ENCODE data around the gene PRKN. TPM values are rescaled to one million over a fixed set of nuclear protein-coding genes. Genes with fewer than 3 reads are reported as not detected.

Gene PRKN
- total RNA-seq, 2 donors from 2014 or later: 6.7 to 8.2 TPM

GRCh38 chr6:161481786-161482516 is 1245.6 kb downstream of the PRKN start:
- no peaks in the 10 kb centered on the region for H3K36me3 ChIP-seq (replicated peaks in 1 of 2; ENCODE audit: insufficient read depth in 1 of 2, low read depth in 2 of 2)
- no peaks in the 10 kb centered on the region for H3K27me3 ChIP-seq
- no peak overlapping the region for H3K4me3 ChIP-seq
- H3K4me1 ChIP-seq: peaks cover 6% of the 10 kb centered on the region
- peak; percentile 47 for ATAC-seq
- intact Hi-C loops (cut with DNase I): no loop called here
- 56 to 57% methylated on average over 3 of the region's 3 CpGs for WGBS, 2 donors
- TF ChIP-seq POLR2A (IDR thresholded peaks at IDR 0.05): no peak
- no peak for TF ChIP-seq CTCF (IDR thresholded peaks at IDR 0.05)
- H3K27ac ChIP-seq: peak overlapping the region in 3 of 4 donors; percentile 1 to 42 (median 28)
- peak in 2 of 4 donors; percentile 21 to 23 for DNase-seq
- no peaks in the 10 kb centered on the region for H3K9me3 ChIP-seq

GRCh38 chr6:161480421-161481155 is 1247.0 kb downstream of the PRKN start:
- intact Hi-C loops (cut with DNase I): no loop called here
- ATAC-seq: no peak
- Histone ChIP-seq H3K4me1 (peaks cover 6% of the 10 kb centered on the region), H3K9me3 (no peaks in the 10 kb centered on the region), H3K4me3 (no peak overlapping the region), H3K36me3 (replicated peaks in 1 of 2; ENCODE audit: insufficient read depth in 1 of 2, low read depth in 2 of 2) (no peaks in the 10 kb centered on the region), H3K27me3 (no peaks in the 10 kb centered on the region), H3K27ac (no peak overlapping the region)
- DNase-seq: no peak
- TF ChIP-seq CTCF (IDR thresholded peaks at IDR 0.05) (no peak), POLR2A (IDR thresholded peaks at IDR 0.05) (no peak)
- whole genome bisulfite sequencing, 2 donors: 82 to 91% methylated on average over 12 of the region's 12 CpGs

GRCh38 chr6:161479376-161479775 is 1248.2 kb downstream of the PRKN start:
- TF ChIP-seq POLR2A (IDR thresholded peaks at IDR 0.05) (no peak), CTCF (IDR thresholded peaks at IDR 0.05) (no peak)
- 93 to 94% methylated on average over 4 of the region's 4 CpGs for WGBS, 2 donors
- H3K4me1 ChIP-seq: peaks cover 6% of the 10 kb centered on the region
- intact Hi-C loops (cut with DNase I): no loop called here
- H3K27me3 ChIP-seq: no peaks in the 10 kb centered on the region
- H3K4me3 ChIP-seq: no peak overlapping the region
- ATAC-seq (no peak), DNase-seq (no peak)
- H3K9me3 ChIP-seq: no peaks in the 10 kb centered on the region
- no peaks in the 10 kb centered on the region for H3K36me3 ChIP-seq (replicated peaks in 1 of 2; ENCODE audit: insufficient read depth in 1 of 2, low read depth in 2 of 2)
- H3K27ac ChIP-seq: no peak overlapping the region

- no peak for DNase-seq
- 89 to 93% methylated on average over 7 of the region's 7 CpGs for WGBS, 2 donors
- no peak for ATAC-seq
- no peaks in the 10 kb centered on the region for H3K9me3 ChIP-seq
- H3K36me3 ChIP-seq (replicated peaks in 1 of 2; ENCODE audit: insufficient read depth in 1 of 2, low read depth in 2 of 2): no peaks in the 10 kb centered on the region
- TF ChIP-seq POLR2A (IDR thresholded peaks at IDR 0.05) (no peak), CTCF (IDR thresholded peaks at IDR 0.05) (no peak)
- no peaks in the 10 kb centered on the region for H3K27me3 ChIP-seq
- intact Hi-C loops (cut with DNase I): no loop called here
- H3K4me3 ChIP-seq: no peak overlapping the region
- no peak overlapping the region for H3K27ac ChIP-seq
- H3K4me1 ChIP-seq: peaks cover 6% of the 10 kb centered on the region
Observed at GRCh38 chr6:161477876-161478425, 1249.6 kb downstream of the PRKN start.
